WTC11 (cell line): ENCODE data around the gene KIAA0232. TPM values are rescaled to one million over a fixed set of nuclear protein-coding genes. Genes with fewer than 3 reads are reported as not detected.

Source experiments
- ATAC-seq: fragments of 200-7000 bp; cut with Tn5 transposase; 2 replicates; pipeline ENCODE4 v1.10.0; 2021; ENCODE audit warnings: mild to moderate bottlenecking, moderate library complexity
- CTCF ChIA-PET: fragments of 300-600 bp; sonication (Branson Sonifier 250); formaldehyde crosslinking; loops from one replicate; lab custom pipeline; 2021; ENCODE audit warnings: antibody characterized with exemption; lab: Charles Lee
- POLR2A ChIA-PET: fragments of 350-600 bp; sonication (Branson Sonifier 250); formaldehyde crosslinking; loops from one replicate; lab custom pipeline; 2021; ENCODE audit warnings: antibody characterized with exemption; lab: Charles Lee
- DNase-seq: peaks from one replicate; pipeline ENCODE4 v3.0.0; 2021; ENCODE audit warnings: low spot score
- H3K27ac Mint-ChIP-seq: 2 replicates; pipeline ENCODE4 v1.8.0; 2021; ENCODE audit warnings: mixed read lengths
- H3K27me3 Mint-ChIP-seq: 2 replicates; pipeline ENCODE4 v1.8.0; 2021; ENCODE audit warnings: low read depth, mild to moderate bottlenecking, moderate library complexity, mixed read lengths
- H3K36me3 Mint-ChIP-seq: 2 replicates; pipeline ENCODE4 v1.8.0; 2021; ENCODE audit warnings: mixed read lengths
- H3K4me1 Mint-ChIP-seq: 2 replicates; pipeline ENCODE4 v1.8.0; 2022; ENCODE audit warnings: mixed read lengths
- H3K4me3 Mint-ChIP-seq: 2 replicates; pipeline ENCODE4 v1.8.0; 2021; ENCODE audit warnings: mild to moderate bottlenecking, moderate library complexity, mixed read lengths
- H3K9me3 Mint-ChIP-seq: 2 replicates; pipeline ENCODE4 v1.8.0; 2021; ENCODE audit warnings: mixed read lengths
- ATF1 ChIP-seq: sonication (generic); formaldehyde crosslinking; IDR thresholded peaks from 2 replicates; pipeline ENCODE4 v1.8.1; 2023; ENCODE audit warnings: mild to moderate bottlenecking, moderate library complexity, missing genetic modification reagents
- ATF3 ChIP-seq: sonication (generic); formaldehyde crosslinking; conservative IDR thresholded peaks from 2 replicates; pipeline ENCODE4 v1.8.1; 2022; ENCODE audit warnings: mild to moderate bottlenecking, missing genetic modification reagents
- CBFB ChIP-seq: sonication (generic); formaldehyde crosslinking; IDR thresholded peaks from 2 replicates; pipeline ENCODE4 v1.8.1; 2022; ENCODE audit warnings: mild to moderate bottlenecking, low read depth, missing genetic modification reagents
- CREB1 ChIP-seq: sonication (generic); formaldehyde crosslinking; IDR thresholded peaks from 2 replicates; pipeline ENCODE4 v1.8.0; 2023; ENCODE audit warnings: mild to moderate bottlenecking, missing genetic modification reagents
- FOXP4 ChIP-seq: sonication (generic); formaldehyde crosslinking; IDR thresholded peaks from 2 replicates; pipeline ENCODE4 v1.8.0; 2022; ENCODE audit warnings: mild to moderate bottlenecking, missing genetic modification reagents
- HMGXB4 ChIP-seq: sonication (generic); formaldehyde crosslinking; IDR thresholded peaks from 2 replicates; pipeline ENCODE4 v1.8.1; 2023; ENCODE audit warnings: mild to moderate bottlenecking, moderate library complexity, missing genetic modification reagents
- IRF1 ChIP-seq: sonication (generic); formaldehyde crosslinking; IDR thresholded peaks from 2 replicates; pipeline ENCODE4 v1.8.0; 2023; ENCODE audit warnings: missing genetic modification reagents
- MAX ChIP-seq: sonication (generic); formaldehyde crosslinking; IDR thresholded peaks from 2 replicates; pipeline ENCODE4 v1.8.0; 2022; ENCODE audit warnings: mild to moderate bottlenecking, missing genetic modification reagents
- NFE2L1 ChIP-seq: sonication (generic); formaldehyde crosslinking; IDR thresholded peaks from 2 replicates; pipeline ENCODE4 v1.8.1; 2023; ENCODE audit warnings: missing genetic modification reagents
- NR1H2 ChIP-seq: sonication (generic); formaldehyde crosslinking; IDR thresholded peaks from 2 replicates; pipeline ENCODE4 v1.9.0; 2021; ENCODE audit warnings: mild to moderate bottlenecking, moderate library complexity, missing genetic modification reagents
- PREB ChIP-seq: sonication (generic); formaldehyde crosslinking; IDR thresholded peaks from 2 replicates; pipeline ENCODE4 v1.8.1; 2022; ENCODE audit warnings: mild to moderate bottlenecking, missing genetic modification reagents, moderate library complexity, borderline replicate concordance
- PRRX2 ChIP-seq: fragments of 250-450 bp; sonication (Bioruptor Pico); IDR thresholded peaks from 2 replicates; pipeline ENCODE4 v1.8.0; 2021; ENCODE audit warnings: mild to moderate bottlenecking
- SMAD4 ChIP-seq: sonication (generic); formaldehyde crosslinking; IDR thresholded peaks from 2 replicates; pipeline ENCODE4 v1.8.0; 2022; ENCODE audit warnings: mild to moderate bottlenecking, missing genetic modification reagents
- TCF7 ChIP-seq: sonication (generic); formaldehyde crosslinking; IDR thresholded peaks from 2 replicates; pipeline ENCODE4 v1.8.0; 2022; ENCODE audit warnings: mild to moderate bottlenecking, low read depth, missing genetic modification reagents, moderate library complexity
- TEAD1 ChIP-seq: sonication (generic); formaldehyde crosslinking; IDR thresholded peaks from 2 replicates; pipeline ENCODE4 v1.8.0; 2022; ENCODE audit warnings: mild to moderate bottlenecking, missing genetic modification reagents
- USF2 ChIP-seq: sonication (generic); formaldehyde crosslinking; IDR thresholded peaks from 2 replicates; pipeline ENCODE4 v1.8.1; 2023; ENCODE audit warnings: mild to moderate bottlenecking, missing genetic modification reagents, moderate library complexity
- ZNF219 ChIP-seq: sonication (generic); formaldehyde crosslinking; IDR thresholded peaks from 2 replicates; pipeline ENCODE4 v1.8.0; 2023; ENCODE audit warnings: missing genetic modification reagents, mild to moderate bottlenecking, borderline replicate concordance
- ZNF232 ChIP-seq: sonication (generic); formaldehyde crosslinking; IDR thresholded peaks from 2 replicates; pipeline ENCODE4 v1.8.0; 2022; ENCODE audit warnings: mild to moderate bottlenecking, missing genetic modification reagents
- ZNF263 ChIP-seq: sonication (generic); formaldehyde crosslinking; IDR thresholded peaks from 2 replicates; pipeline ENCODE4 v1.8.1; 2022; ENCODE audit warnings: low read depth, mild to moderate bottlenecking, moderate library complexity, missing genetic modification reagents
- total RNA-seq: library from RNA; stranded (reverse); gene quantifications from 3 replicates; pipeline ENCODE4 v1.2.3, GENCODE V29; 2021

Gene KIAA0232
- total RNA-seq, 1 experiment from 2014 or later, result 23.2 TPM

GRCh38 chr4:6751611-6752485 lies 30.7 kb upstream of the KIAA0232 start:
- TF ChIP-seq ATF3 (CRISPR knock-in tag), result no peak
- TF ChIP-seq TCF7, result no peak
- no peak for TF ChIP-seq PRRX2 (CRISPR knock-in tag)
- TF ChIP-seq ATF1, result no peak
- TF ChIP-seq NFE2L1 (CRISPR knock-in tag), result no peak
- no peak for TF ChIP-seq CBFB (CRISPR knock-in tag)
- H3K27ac Mint-ChIP-seq, result peak overlapping the region; percentile 9; the same call in 1 of the 2 replicates
- POLR2A ChIA-PET, result no interaction called here

GRCh38 chr4:6752486-6752829 lies 30.1 kb upstream of the KIAA0232 start:
- POLR2A ChIA-PET, result no interaction called here
- no peaks in the 10 kb centered on the region; the same call in 1 of the 2 replicates for H3K27me3 Mint-ChIP-seq
- CTCF ChIA-PET, result no interaction called here
- H3K36me3 Mint-ChIP-seq, result no peaks in the 10 kb centered on the region
- no peak overlapping the region for H3K4me3 Mint-ChIP-seq
- DNase-seq (no peak), ATAC-seq (no peak)
- H3K27ac Mint-ChIP-seq, result no peak overlapping the region
- no peak for TF ChIP-seq HMGXB4 (CRISPR knock-in tag)
- TF ChIP-seq NR1H2, result no peak
- TF ChIP-seq SMAD4 (CRISPR knock-in tag), result no peak
- TF ChIP-seq ZNF219, result no peak
- TF ChIP-seq MAX (CRISPR knock-in tag), result no peak
- TF ChIP-seq TEAD1 (CRISPR knock-in tag), result no peak
- TF ChIP-seq NFE2L1 (CRISPR knock-in tag), result no peak
- no peak for TF ChIP-seq PREB (CRISPR knock-in tag)
- H3K9me3 Mint-ChIP-seq, result no peaks in the 10 kb centered on the region
- 0 out of 2 replicates have a peak, but pooled peaks cover 4% of the 10 kb centered on the region for H3K4me1 Mint-ChIP-seq

More at GRCh38 chr4:6751611-6752485, 30.7 kb upstream of the KIAA0232 start:
- Mint-ChIP-seq H3K4me1 (0 out of 2 replicates have a peak, but pooled peaks cover 4% of the 10 kb centered on the region), H3K27me3 (no peaks in the 10 kb centered on the region; the same call in 1 of the 2 replicates), H3K36me3 (no peaks in the 10 kb centered on the region), H3K4me3 (no peak overlapping the region), H3K9me3 (no peaks in the 10 kb centered on the region)
- CTCF ChIA-PET, result no interaction called here
- DNase-seq, result no peak
- no peak for ATAC-seq

- ATAC-seq (no peak), DNase-seq (no peak)
- no peaks in the 10 kb centered on the region for H3K36me3 Mint-ChIP-seq
- TF ChIP-seq ZNF263 (CRISPR knock-in tag), result no peak
- ChIA-PET CTCF (no interaction called here), POLR2A (no interaction called here)
- H3K4me1 Mint-ChIP-seq, result 0 out of 2 replicates have a peak, but pooled peaks cover 4% of the 10 kb centered on the region
- H3K9me3 Mint-ChIP-seq, result no peaks in the 10 kb centered on the region
- H3K27me3 Mint-ChIP-seq, result no peaks in the 10 kb centered on the region; the same call in 1 of the 2 replicates
- H3K4me3 Mint-ChIP-seq, result no peak overlapping the region
- no peak overlapping the region for H3K27ac Mint-ChIP-seq
These were observed 29.4 kb upstream of the KIAA0232 start for GRCh38 chr4:6753103-6753560.

- ChIA-PET CTCF (interaction anchor here (0.8 kb wide), 1 partner anchor 29 kb away, joined by 3 read pairs; no protein-coding TSS in a partner anchor), POLR2A (no interaction called here)
- Mint-ChIP-seq H3K27ac (no peak overlapping the region), H3K27me3 (no peaks in the 10 kb centered on the region; the same call in 1 of the 2 replicates), H3K4me1 (0 out of 2 replicates have a peak, but pooled peaks cover 4% of the 10 kb centered on the region), H3K4me3 (no peak overlapping the region), H3K36me3 (no peaks in the 10 kb centered on the region), H3K9me3 (no peaks in the 10 kb centered on the region)
- DNase-seq (no peak), ATAC-seq (no peak)
- TF ChIP-seq CREB1 (no peak), ZNF232 (CRISPR knock-in tag) (no peak), IRF1 (CRISPR knock-in tag) (no peak), FOXP4 (CRISPR knock-in tag) (no peak), USF2 (CRISPR knock-in tag) (no peak), MAX (CRISPR knock-in tag) (no peak), NR1H2 (no peak)
These were observed 28.6 kb upstream of the KIAA0232 start for GRCh38 chr4:6753891-6754290.
